HCT116 (cell line): ENCODE data around the gene RNF214. TPM values are rescaled to one million over a fixed set of nuclear protein-coding genes. Genes with fewer than 3 reads are reported as not detected.

Source experiments
- ATAC-seq: fragments of 200-7000 bp; cut with Tn5 transposase; 2 replicates; pipeline ENCODE4 v1.9.1; 2020; ENCODE audit warnings: mild to moderate bottlenecking, moderate library complexity
- BruUV-seq: library from RNA; stranded (reverse); fragments of 400-500 nt; replicated peaks from 2 replicates; lab custom pipeline; 2021; lab: Mats Ljungman, UMichigan
- CTCF ChIA-PET: fragments of 300-600 bp; sonication (Branson Sonifier 250); formaldehyde crosslinking; loops from one replicate; lab custom pipeline; 2021; ENCODE audit warnings: antibody characterized with exemption; lab: Charles Lee
- POLR2A ChIA-PET: fragments of 300-600, 350-600 bp; sonication (Branson Sonifier 250); formaldehyde crosslinking; loops from one replicate; lab custom pipeline; 2021; ENCODE audit warnings: antibody characterized with exemption; lab: Charles Lee
- RAD21 ChIA-PET, 2 experiments: fragments of 300-600 bp; sonication (Branson Sonifier 250); formaldehyde crosslinking; loops; one replicate each; lab custom pipeline; 2023; ENCODE audit warnings: low total read pairs in 2 of 2; ENCODE audit not compliant: uncharacterized antibody in 2 of 2, unreplicated experiment in 2 of 2, low non-redundant PET in 1 of 2; lab: Charles Lee
- DNase-seq: peaks from one replicate; pipeline ENCODE4 v3.0.0-alpha.2; 2010; ENCODE audit warnings: low read depth, low spot score
- H2AFZ ChIP-seq: fragments of 200-600 bp; shearing (Covaris generic), sonication (generic); 2 replicates; pipeline ENCODE4 v1.6.1; 2017; ENCODE audit warnings: low read depth, mixed run types, mixed read lengths, antibody characterized with exemption, low read length; ENCODE audit not compliant: poor library complexity, severe bottlenecking
- H3K27ac ChIP-seq: 2 replicates; pipeline ENCODE4 v1.5.1; 2012; ENCODE audit warnings: low read depth, low read length
- H3K27me3 ChIP-seq: fragments of 200-600 bp; sonication (generic); 2 replicates; pipeline ENCODE4 v1.6.1; 2016; ENCODE audit warnings: mixed run types, low read length, mixed read lengths; ENCODE audit not compliant: insufficient read depth
- H3K36me3 ChIP-seq, 2 experiments: fragments of 200-500 bp in 1 of 2; fragments of 200-600 bp in 1 of 2; sonication (Bioruptor generic) in 1 of 2; sonication (generic) in 1 of 2; 2 replicates each; pipeline versions ENCODE4 v1.5.1 to v1.6.1; 2014 to 2016; ENCODE audit warnings: low read length in 2 of 2, inconsistent platforms in 1 of 2, mixed read lengths in 1 of 2, mixed run types in 1 of 2; ENCODE audit not compliant: insufficient read depth in 2 of 2, control insufficient read depth in 1 of 2
- H3K4me1 ChIP-seq, 2 experiments: fragments of 200-600 bp in 1 of 2; sonication (generic) in 1 of 2; 2 replicates each; pipeline versions ENCODE4 v1.5.1 to v1.6.1; 2012 to 2017; ENCODE audit warnings: low read length in 2 of 2, inconsistent platforms in 1 of 2, mild to moderate bottlenecking in 1 of 2, mixed read lengths in 1 of 2, mixed run types in 1 of 2, moderate library complexity in 1 of 2; ENCODE audit not compliant: insufficient read depth in 2 of 2, control insufficient read depth in 1 of 2
- H3K4me2 ChIP-seq: fragments of 200-600 bp; sonication (generic); 2 replicates; pipeline ENCODE4 v1.6.1; 2017; ENCODE audit warnings: mixed run types, low read length, mixed read lengths
- H3K4me3 ChIP-seq, 2 experiments: fragments of 200-600 bp in 1 of 2; sonication (generic) in 1 of 2; replicated peaks in 1 of 2; 2 replicates each; pipeline ENCODE4 v1.5.1; 2011 to 2016; ENCODE audit warnings: low read length in 2 of 2, control low read depth in 1 of 2, low read depth in 1 of 2, mild to moderate bottlenecking in 1 of 2, mixed read lengths in 1 of 2, mixed run types in 1 of 2
- H3K79me2 ChIP-seq: fragments of 200-600 bp; sonication (generic); 2 replicates; pipeline ENCODE4 v1.6.1; 2017; ENCODE audit warnings: mild to moderate bottlenecking, mixed run types, low read length, moderate library complexity, mixed read lengths; ENCODE audit not compliant: insufficient read depth
- H3K9ac ChIP-seq: fragments of 200-600 bp; sonication (generic); 2 replicates; pipeline ENCODE4 v1.6.1; 2016; ENCODE audit warnings: low read length, mixed read lengths
- H3K9me2 ChIP-seq: fragments of 200-600 bp; sonication (generic), shearing (Covaris generic); 2 replicates; pipeline ENCODE4 v1.6.1; 2017; ENCODE audit warnings: mixed run types, mild to moderate bottlenecking, moderate library complexity; ENCODE audit not compliant: insufficient read depth
- H3K9me3 ChIP-seq, 2 experiments: fragments of 200-500 bp in 1 of 2; fragments of 200-600 bp in 1 of 2; sonication (Bioruptor generic) in 1 of 2; sonication (generic) in 1 of 2; 2 replicates each; pipeline ENCODE4 v1.6.1; 2014 to 2017; ENCODE audit warnings: low read length in 2 of 2, mixed read lengths in 2 of 2, inconsistent platforms in 1 of 2, low read depth in 1 of 2, mild to moderate bottlenecking in 1 of 2, mixed run types in 1 of 2, moderate library complexity in 1 of 2; ENCODE audit not compliant: control insufficient read depth in 1 of 2, insufficient read depth in 1 of 2
- H4K20me1 ChIP-seq: fragments of 200-600 bp; sonication (generic), shearing (Covaris generic); 2 replicates; pipeline ENCODE4 v1.6.1; 2017; ENCODE audit warnings: mixed run types, mild to moderate bottlenecking, moderate library complexity; ENCODE audit not compliant: insufficient read depth
- ATF3 ChIP-seq: IDR thresholded peaks from 2 replicates; pipeline ENCODE4 v1.6.1; 2012
- CBX3 ChIP-seq: IDR thresholded peaks from 2 replicates; pipeline ENCODE4 v1.6.1; 2012; ENCODE audit warnings: low read depth
- CTCF ChIP-seq, 3 experiments: fragments of 200-600 bp in 1 of 3; sonication (generic) in 1 of 3; IDR thresholded peaks in 2 of 3; conservative IDR thresholded peaks in 1 of 3; 2 replicates each; pipeline ENCODE4 v1.5.1; 2012 to 2017; ENCODE audit warnings: low read depth in 2 of 3, low read length in 2 of 3, antibody characterized with exemption in 1 of 3, borderline replicate concordance in 1 of 3, control low read depth in 1 of 3, mild to moderate bottlenecking in 1 of 3, mixed read lengths in 1 of 3, mixed run types in 1 of 3, moderate library complexity in 1 of 3; ENCODE audit not compliant: insufficient read depth in 1 of 3
- EGR1 ChIP-seq: IDR thresholded peaks from 2 replicates; pipeline ENCODE4 v1.6.1; 2012; ENCODE audit warnings: low read depth
- ELF1 ChIP-seq: IDR thresholded peaks from 2 replicates; pipeline ENCODE4 v1.6.1; 2012; ENCODE audit warnings: low read depth, borderline replicate concordance
- EZH2 ChIP-seq: fragments of 200-600 bp; sonication (generic); IDR thresholded peaks from 2 replicates; pipeline ENCODE4 v1.6.1; 2017; ENCODE audit warnings: antibody characterized with exemption, mixed run types
- EZH2phosphoT487 ChIP-seq: fragments of 200-600 bp; IDR thresholded peaks from 2 replicates; pipeline ENCODE4 v1.6.1; 2018; ENCODE audit warnings: antibody characterized with exemption, borderline replicate concordance
- FOSL1 ChIP-seq: IDR thresholded peaks from 2 replicates; pipeline ENCODE4 v1.6.1; 2012; ENCODE audit warnings: low read depth
- JUND ChIP-seq: IDR thresholded peaks from 2 replicates; pipeline ENCODE4 v1.6.1; 2012
- MAX ChIP-seq: IDR thresholded peaks from 2 replicates; pipeline ENCODE4 v1.6.1; 2012
- POLR2A ChIP-seq: IDR thresholded peaks from 2 replicates; pipeline ENCODE4 v1.7.0; 2011; ENCODE audit warnings: borderline replicate concordance; ENCODE audit not compliant: insufficient read depth, insufficient read length; ENCODE audit errors: extremely low read depth
- POLR2AphosphoS5 ChIP-seq: IDR thresholded peaks from 2 replicates; pipeline ENCODE4 v1.6.1; 2011; ENCODE audit warnings: mild to moderate bottlenecking, low read depth, low read length, moderate library complexity
- RAD21 ChIP-seq: IDR thresholded peaks from 2 replicates; pipeline ENCODE4 v1.6.1; 2012; ENCODE audit warnings: low read depth, mild to moderate bottlenecking
- SIN3A ChIP-seq: IDR thresholded peaks from 2 replicates; pipeline ENCODE4 v1.6.1; 2012; ENCODE audit warnings: low read depth
- SP1 ChIP-seq: IDR thresholded peaks from 2 replicates; pipeline ENCODE4 v1.6.1; 2012; ENCODE audit warnings: low read depth
- SRF ChIP-seq: IDR thresholded peaks from 2 replicates; pipeline ENCODE4 v1.6.1; 2012; ENCODE audit warnings: low read depth
- TCF7L2 ChIP-seq: IDR thresholded peaks from 2 replicates; pipeline ENCODE4 v1.7.0; 2011; ENCODE audit warnings: borderline replicate concordance, inconsistent platforms; ENCODE audit not compliant: insufficient read depth, insufficient read length; ENCODE audit errors: extremely low read depth
- ZNF274 ChIP-seq: fragments of 200-500 bp; sonication (Bioruptor generic); IDR thresholded peaks from 2 replicates; pipeline ENCODE4 v1.6.1; 2014; ENCODE audit warnings: mild to moderate bottlenecking, low read depth, low read length, inconsistent platforms
- intact Hi-C: fragments of 100-400 bp; cut with micrococcal nuclease; formaldehyde crosslinking; loops from 2 replicates; pipeline ENCODE4 v1.10.0; 2022
- total RNA-seq: library from RNA; stranded (reverse); gene quantifications from one replicate; pipeline ENCODE4 v1.2.1, GENCODE V29; 2021; ENCODE audit not compliant: unreplicated experiment

Gene RNF214
- total RNA-seq, 1 experiment from 2014 or later = 29.3 TPM

- ChIA-PET CTCF (no interaction called here), POLR2A (no interaction called here), RAD21 (no interaction called here)
- Histone ChIP-seq H3K4me1 (no peaks in the 10 kb centered on the region), H3K4me3 (no peak overlapping the region), H3K27me3 (no peaks in the 10 kb centered on the region), H3K9me3 (no peaks in the 10 kb centered on the region), H3K36me3 (peaks cover 3 to 7% of the 10 kb centered on the region in 2 experiments; a peak in 2 of 4 replicates), H3K27ac (no peak overlapping the region), H3K9me2 (no peaks in the 10 kb centered on the region), H4K20me1 (no peaks in the 10 kb centered on the region), H2AFZ (no peak overlapping the region), H3K9ac (no peak overlapping the region), H3K79me2 (no peaks in the 10 kb centered on the region), H3K4me2 (no peak overlapping the region)
- ATAC-seq (no peak), DNase-seq (no peak)
- intact Hi-C loops = no loop called here
- BruUV-seq = no TSS peak
- no peak for TF ChIP-seq POLR2A
- no peak for TF ChIP-seq FOSL1
- TF ChIP-seq CBX3 = no peak
- no peak for TF ChIP-seq JUND
- no peak for TF ChIP-seq POLR2AphosphoS5
- no peak for TF ChIP-seq TCF7L2
- TF ChIP-seq EGR1 = no peak
- TF ChIP-seq ZNF274 = no peak
- TF ChIP-seq SIN3A = no peak
- TF ChIP-seq MAX = no peak
- TF ChIP-seq SRF = no peak
Measured at GRCh38 chr11:117187007-117187406, 45.5 kb upstream of the RNF214 start.

GRCh38 chr11:117187428-117187798 is 45.1 kb upstream of the RNF214 start:
- no peak for DNase-seq
- ChIA-PET RAD21 (no interaction called here), CTCF (no interaction called here), POLR2A (no interaction called here)
- no TSS peak for BruUV-seq
- H3K27me3 ChIP-seq = no peaks in the 10 kb centered on the region
- H3K79me2 ChIP-seq = no peaks in the 10 kb centered on the region
- H3K36me3 ChIP-seq = peaks cover 3 to 7% of the 10 kb centered on the region in 2 experiments; a peak in 2 of 4 replicates
- H4K20me1 ChIP-seq = no peaks in the 10 kb centered on the region
- H3K4me2 ChIP-seq = no peak overlapping the region
- no peaks in the 10 kb centered on the region for H3K9me2 ChIP-seq
- intact Hi-C loops = no loop called here
- H3K9ac ChIP-seq = no peak overlapping the region
- H2AFZ ChIP-seq = no peak overlapping the region
- H3K4me1 ChIP-seq = no peaks in the 10 kb centered on the region
- H3K4me3 ChIP-seq = no peak overlapping the region
- H3K9me3 ChIP-seq = no peaks in the 10 kb centered on the region
- H3K27ac ChIP-seq = no peak overlapping the region
- ATAC-seq = no peak
- TF ChIP-seq EZH2phosphoT487 (no peak), RAD21 (no peak), POLR2A (no peak), EZH2 (no peak), TCF7L2 (no peak), SIN3A (no peak), SP1 (no peak), MAX (no peak), CTCF (IDR thresholded peaks at IDR 0.05 in 2 of 3, conservative IDR thresholded peaks at IDR 0.05 in 1 of 3; ENCODE audit: borderline replicate concordance in 1 of 3, insufficient read depth in 1 of 3, low read depth in 2 of 3, low read length in 2 of 3) (no peak), SRF (no peak), ZNF274 (no peak), EGR1 (no peak), CBX3 (no peak), ELF1 (no peak), FOSL1 (no peak), ATF3 (no peak)
